HepG2 (cell line): ENCODE measurements around the gene ARMH1. TPM values are rescaled to one million over a fixed set of nuclear protein-coding genes. Genes with fewer than 3 reads are reported as not detected.
A peak's percentile ranks its signal among the peaks of the same experiment; 100 is the strongest.

Experiments
- AGO2 ChIP-seq: fragments of 200-400 bp; formaldehyde crosslinking; optimal IDR thresholded peaks from 2 replicates; pipeline ENCODE3; 2017; ENCODE audit warnings: mild to moderate bottlenecking, low read depth, low read length, moderate library complexity
- AKAP8 ChIP-seq: sonication (generic); formaldehyde crosslinking; IDR thresholded peaks from 2 replicates; pipeline ENCODE4 v1.5.1; 2020; ENCODE audit warnings: mild to moderate bottlenecking, missing genetic modification reagents
- ARID2 ChIP-seq: sonication (generic); formaldehyde crosslinking; IDR thresholded peaks from 2 replicates; pipeline ENCODE4 v1.8.1; 2022; ENCODE audit warnings: mild to moderate bottlenecking, missing genetic modification reagents, borderline replicate concordance
- KDM1A ChIP-seq: IDR thresholded peaks from 2 replicates; pipeline ENCODE4 v1.6.1; 2016; ENCODE audit warnings: missing compliant biosample characterization
- MEF2D ChIP-seq: sonication (generic); formaldehyde crosslinking; IDR thresholded peaks from 2 replicates; pipeline ENCODE4 v1.5.1; 2020; ENCODE audit warnings: mild to moderate bottlenecking, missing genetic modification reagents
- MIER2 ChIP-seq: IDR thresholded peaks from 2 replicates; pipeline ENCODE4 v1.6.1; 2016; ENCODE audit warnings: missing biosample characterization, missing genetic modification reagents
- NR2F2 ChIP-seq: IDR thresholded peaks from 2 replicates; pipeline ENCODE4 v1.6.1; 2012; ENCODE audit warnings: low read depth, inconsistent platforms, borderline replicate concordance
- PHF5A ChIP-seq: IDR thresholded peaks from one replicate; pipeline ENCODE4 v1.6.1; 2018; ENCODE audit warnings: low read depth, missing genetic modification reagents; ENCODE audit not compliant: unreplicated experiment
- PPARG ChIP-seq: conservative IDR thresholded peaks from 2 replicates; pipeline ENCODE4 v1.6.1; 2016; ENCODE audit warnings: missing biosample characterization, missing genetic modification reagents
- RFXAP ChIP-seq: sonication (generic); formaldehyde crosslinking; IDR thresholded peaks from 2 replicates; pipeline ENCODE4 v1.4.0; 2020; ENCODE audit warnings: missing genetic modification reagents, borderline replicate concordance
- SIX1 ChIP-seq: sonication (generic); formaldehyde crosslinking; IDR thresholded peaks from 2 replicates; pipeline ENCODE4 v1.4.0; 2020; ENCODE audit warnings: missing genetic modification reagents, borderline replicate concordance
- TAF15 ChIP-seq: fragments of 200-400 bp; formaldehyde crosslinking; IDR thresholded peaks from one replicate; pipeline ENCODE4 v1.6.1; 2018; ENCODE audit warnings: mild to moderate bottlenecking, low read depth, low read length; ENCODE audit not compliant: poor library complexity, severe bottlenecking
- TARDBP ChIP-seq: sonication (generic); formaldehyde crosslinking; IDR thresholded peaks from 2 replicates; pipeline ENCODE4 v1.8.0; 2022; ENCODE audit warnings: mild to moderate bottlenecking, missing genetic modification reagents
- ZNF180 ChIP-seq: sonication (generic); formaldehyde crosslinking; IDR thresholded peaks from 2 replicates; pipeline ENCODE4 v1.4.0; 2020; ENCODE audit warnings: low read depth, missing genetic modification reagents, borderline replicate concordance
- ZNF563 ChIP-seq: sonication (generic); formaldehyde crosslinking; IDR thresholded peaks from 2 replicates; pipeline ENCODE4 v1.8.0; 2022; ENCODE audit warnings: mild to moderate bottlenecking, moderate library complexity, missing genetic modification reagents
- ZNF607 ChIP-seq: sonication (generic); formaldehyde crosslinking; IDR thresholded peaks from 2 replicates; pipeline ENCODE4 v1.5.1; 2020; ENCODE audit warnings: missing genetic modification reagents, mild to moderate bottlenecking, borderline replicate concordance
- ZNF761 ChIP-seq: sonication (generic); formaldehyde crosslinking; conservative IDR thresholded peaks from 2 replicates; pipeline ENCODE4 v1.4.0; 2020; ENCODE audit warnings: mild to moderate bottlenecking, missing genetic modification reagents
- polyA plus RNA-seq, 8 experiments: library from polyadenylated mRNA; depleted of rRNA in 3 of 8; stranded (reverse) in 7 of 8; unstranded in 1 of 8; fragments of >200 nt; fragmentation: Illumina TruSeq in 4 of 8; extraction: Trizol in 4 of 8; gene quantifications; 2 replicates each; pipeline versions ENCODE4 v1.2.1 to v1.2.3, GENCODE V29; 2011 to 2016; ENCODE audit warnings: low read depth in 4 of 8, missing spikeins in 1 of 8, mixed read lengths in 1 of 8; ENCODE audit not compliant: insufficient read depth in 1 of 8
- total RNA-seq, 5 experiments: library from RNA; depleted of rRNA; stranded (reverse); fragments of >200 nt; fragmentation: Illumina TruSeq; extraction: Trizol; gene quantifications; 2 replicates each; pipeline ENCODE4 v1.2.3, GENCODE V29; 2016; ENCODE audit warnings: low read depth in 1 of 5
- TF ChIP-seq, protein P1 (sequence below): sonication (generic); formaldehyde crosslinking; IDR thresholded peaks from 2 replicates; pipeline ENCODE4 v1.5.0; 2020; ENCODE audit warnings: mild to moderate bottlenecking, missing genetic modification reagents
- TF ChIP-seq, protein P2 (sequence below): sonication (generic); formaldehyde crosslinking; IDR thresholded peaks from 2 replicates; pipeline ENCODE4 v1.4.0; 2020; ENCODE audit warnings: mild to moderate bottlenecking, missing genetic modification reagents
- TF ChIP-seq, protein P3 (sequence below), 2 experiments: IDR thresholded peaks; 2 replicates each; pipeline ENCODE4 v1.6.1; 2011 to 2012; ENCODE audit warnings: low read length in 2 of 2, borderline replicate concordance in 1 of 2, low read depth in 1 of 2, mild to moderate bottlenecking in 1 of 2, moderate library complexity in 1 of 2

Gene ARMH1
- total and polyA plus RNA-seq, 2 of the 13 experiments (the other 11 are each of a cell fraction or from before 2014, with no cell fraction given), result 0.69 TPM; not detected in 1

DNA sequence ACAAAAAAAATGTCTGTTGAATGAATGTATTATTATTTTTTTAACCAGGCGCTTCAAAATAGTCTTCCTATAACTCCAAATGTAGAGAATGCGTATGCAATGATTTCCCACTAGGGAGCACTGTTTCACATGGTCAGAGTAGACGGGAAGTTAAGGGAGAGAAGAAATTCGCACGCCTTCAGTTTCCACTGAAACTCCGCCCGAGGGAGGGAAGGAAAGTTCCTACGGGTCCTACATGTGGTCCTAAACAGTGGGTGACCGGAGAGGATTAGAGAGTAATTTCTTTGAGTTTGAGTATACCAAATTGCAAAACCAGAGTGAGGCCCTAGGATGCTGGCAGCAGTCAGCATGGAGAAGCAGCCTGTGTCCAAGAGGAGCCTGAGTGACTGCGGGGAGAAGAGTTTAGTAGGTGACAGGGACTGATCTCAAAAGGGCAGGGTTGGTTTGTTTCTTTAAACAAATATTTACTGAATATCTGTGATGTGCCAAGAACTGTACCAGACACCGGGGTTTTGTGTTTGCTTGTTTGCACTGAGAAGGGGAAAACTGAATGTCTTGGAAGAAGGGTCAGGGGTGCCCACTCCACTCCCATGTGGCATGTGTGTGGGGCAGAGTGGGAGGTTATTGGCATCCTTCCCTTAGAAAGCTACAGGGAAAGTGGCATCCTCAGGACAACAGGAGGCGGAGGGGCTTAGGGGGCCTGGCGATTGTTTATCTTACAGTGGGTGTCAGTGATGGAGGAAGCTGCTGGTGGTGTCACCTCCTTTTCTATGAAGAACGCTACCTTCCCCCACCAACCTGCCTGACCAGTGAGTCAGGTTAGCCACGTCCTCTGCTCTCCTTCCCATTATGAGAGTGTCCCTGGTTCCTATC is 33.7 kb downstream of the ARMH1 start (continued):
- TF ChIP-seq SIX1 (CRISPR knock-in tag), result no peak
- peak; percentile 52; the same call in 1 of the 2 replicates for TF ChIP-seq ARID2
- no peak for TF ChIP-seq MEF2D
- TF ChIP-seq PHF5A (CRISPR knock-in tag), result no peak
- TF ChIP-seq TARDBP, result no peak; the same call in 1 of the 2 replicates
- TF ChIP-seq NR2F2, result peak; percentile 58; the same call in 1 of the 2 replicates
- TF ChIP-seq, protein P1, sequence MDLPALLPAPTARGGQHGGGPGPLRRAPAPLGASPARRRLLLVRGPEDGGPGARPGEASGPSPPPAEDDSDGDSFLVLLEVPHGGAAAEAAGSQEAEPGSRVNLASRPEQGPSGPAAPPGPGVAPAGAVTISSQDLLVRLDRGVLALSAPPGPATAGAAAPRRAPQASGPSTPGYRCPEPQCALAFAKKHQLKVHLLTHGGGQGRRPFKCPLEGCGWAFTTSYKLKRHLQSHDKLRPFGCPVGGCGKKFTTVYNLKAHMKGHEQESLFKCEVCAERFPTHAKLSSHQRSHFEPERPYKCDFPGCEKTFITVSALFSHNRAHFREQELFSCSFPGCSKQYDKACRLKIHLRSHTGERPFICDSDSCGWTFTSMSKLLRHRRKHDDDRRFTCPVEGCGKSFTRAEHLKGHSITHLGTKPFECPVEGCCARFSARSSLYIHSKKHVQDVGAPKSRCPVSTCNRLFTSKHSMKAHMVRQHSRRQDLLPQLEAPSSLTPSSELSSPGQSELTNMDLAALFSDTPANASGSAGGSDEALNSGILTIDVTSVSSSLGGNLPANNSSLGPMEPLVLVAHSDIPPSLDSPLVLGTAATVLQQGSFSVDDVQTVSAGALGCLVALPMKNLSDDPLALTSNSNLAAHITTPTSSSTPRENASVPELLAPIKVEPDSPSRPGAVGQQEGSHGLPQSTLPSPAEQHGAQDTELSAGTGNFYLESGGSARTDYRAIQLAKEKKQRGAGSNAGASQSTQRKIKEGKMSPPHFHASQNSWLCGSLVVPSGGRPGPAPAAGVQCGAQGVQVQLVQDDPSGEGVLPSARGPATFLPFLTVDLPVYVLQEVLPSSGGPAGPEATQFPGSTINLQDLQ (CRISPR knock-in tag), result no peak
- TF ChIP-seq, protein P2, sequence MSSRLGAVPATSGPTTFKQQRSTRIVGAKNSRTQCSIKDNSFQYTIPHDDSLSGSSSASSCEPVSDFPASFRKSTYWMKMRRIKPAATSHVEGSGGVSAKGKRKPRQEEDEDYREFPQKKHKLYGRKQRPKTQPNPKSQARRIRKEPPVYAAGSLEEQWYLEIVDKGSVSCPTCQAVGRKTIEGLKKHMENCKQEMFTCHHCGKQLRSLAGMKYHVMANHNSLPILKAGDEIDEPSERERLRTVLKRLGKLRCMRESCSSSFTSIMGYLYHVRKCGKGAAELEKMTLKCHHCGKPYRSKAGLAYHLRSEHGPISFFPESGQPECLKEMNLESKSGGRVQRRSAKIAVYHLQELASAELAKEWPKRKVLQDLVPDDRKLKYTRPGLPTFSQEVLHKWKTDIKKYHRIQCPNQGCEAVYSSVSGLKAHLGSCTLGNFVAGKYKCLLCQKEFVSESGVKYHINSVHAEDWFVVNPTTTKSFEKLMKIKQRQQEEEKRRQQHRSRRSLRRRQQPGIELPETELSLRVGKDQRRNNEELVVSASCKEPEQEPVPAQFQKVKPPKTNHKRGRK, result no peak
- TF ChIP-seq ZNF607 (CRISPR knock-in tag), result no peak
- no peak for TF ChIP-seq ZNF563 (CRISPR knock-in tag)
- no peak for TF ChIP-seq MIER2 (CRISPR knock-in tag)
- TF ChIP-seq ZNF761 (CRISPR knock-in tag), result no peak
- TF ChIP-seq AKAP8 (CRISPR knock-in tag), result no peak
- TF ChIP-seq, protein P3, sequence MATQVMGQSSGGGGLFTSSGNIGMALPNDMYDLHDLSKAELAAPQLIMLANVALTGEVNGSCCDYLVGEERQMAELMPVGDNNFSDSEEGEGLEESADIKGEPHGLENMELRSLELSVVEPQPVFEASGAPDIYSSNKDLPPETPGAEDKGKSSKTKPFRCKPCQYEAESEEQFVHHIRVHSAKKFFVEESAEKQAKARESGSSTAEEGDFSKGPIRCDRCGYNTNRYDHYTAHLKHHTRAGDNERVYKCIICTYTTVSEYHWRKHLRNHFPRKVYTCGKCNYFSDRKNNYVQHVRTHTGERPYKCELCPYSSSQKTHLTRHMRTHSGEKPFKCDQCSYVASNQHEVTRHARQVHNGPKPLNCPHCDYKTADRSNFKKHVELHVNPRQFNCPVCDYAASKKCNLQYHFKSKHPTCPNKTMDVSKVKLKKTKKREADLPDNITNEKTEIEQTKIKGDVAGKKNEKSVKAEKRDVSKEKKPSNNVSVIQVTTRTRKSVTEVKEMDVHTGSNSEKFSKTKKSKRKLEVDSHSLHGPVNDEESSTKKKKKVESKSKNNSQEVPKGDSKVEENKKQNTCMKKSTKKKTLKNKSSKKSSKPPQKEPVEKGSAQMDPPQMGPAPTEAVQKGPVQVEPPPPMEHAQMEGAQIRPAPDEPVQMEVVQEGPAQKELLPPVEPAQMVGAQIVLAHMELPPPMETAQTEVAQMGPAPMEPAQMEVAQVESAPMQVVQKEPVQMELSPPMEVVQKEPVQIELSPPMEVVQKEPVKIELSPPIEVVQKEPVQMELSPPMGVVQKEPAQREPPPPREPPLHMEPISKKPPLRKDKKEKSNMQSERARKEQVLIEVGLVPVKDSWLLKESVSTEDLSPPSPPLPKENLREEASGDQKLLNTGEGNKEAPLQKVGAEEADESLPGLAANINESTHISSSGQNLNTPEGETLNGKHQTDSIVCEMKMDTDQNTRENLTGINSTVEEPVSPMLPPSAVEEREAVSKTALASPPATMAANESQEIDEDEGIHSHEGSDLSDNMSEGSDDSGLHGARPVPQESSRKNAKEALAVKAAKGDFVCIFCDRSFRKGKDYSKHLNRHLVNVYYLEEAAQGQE (IDR thresholded peaks at IDR 0.05; ENCODE audit: borderline replicate concordance in 1 of 2, low read depth in 1 of 2, low read length in 2 of 2), result no peak
- no peak for TF ChIP-seq AGO2
- TF ChIP-seq ZNF180 (CRISPR knock-in tag), result no peak
- TF ChIP-seq PPARG (CRISPR knock-in tag), result no peak
- TF ChIP-seq RFXAP (CRISPR knock-in tag), result no peak
- TF ChIP-seq KDM1A (CRISPR knock-in tag), result no peak
- no peak for TF ChIP-seq TAF15
